ENCODE data around the gene PPP4R4.

DNA sequence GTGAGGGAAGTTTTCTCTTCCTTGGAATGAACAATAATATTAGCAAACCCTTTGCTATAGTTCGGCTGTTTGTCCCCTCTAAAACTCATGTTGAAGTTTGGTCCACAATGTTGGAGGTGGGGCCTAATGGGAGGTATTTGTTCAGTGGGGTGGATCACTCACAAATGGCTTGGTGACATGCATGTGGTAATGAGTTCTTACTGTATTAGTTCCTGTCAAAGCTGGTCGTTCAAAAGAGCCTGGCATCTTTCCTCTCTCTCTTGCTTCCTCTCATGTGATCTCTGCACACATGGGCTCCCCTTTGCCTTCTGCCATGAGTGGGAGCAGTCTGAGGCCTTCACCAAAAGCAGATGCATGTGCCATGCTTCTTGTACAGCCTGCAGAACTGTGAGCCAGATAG lies 13.1 kb upstream of the PPP4R4 start:
- TF ChIP-seq EZH2phosphoT487 (IDR thresholded peaks at IDR 0.05; ENCODE audit: insufficient read depth, low read depth) (no peak), EZH2 (IDR thresholded peaks at IDR 0.05; ENCODE audit: insufficient read depth, poor library complexity, severe bottlenecking) (no peak)

All from GM23248 (cell line).